Bone marrow (tissue), 2 donors: ENCODE measurements around the gene HNF4A.
"Not testable (repeated sequence)": the region's sequence is repeated elsewhere in the genome, so short reads cannot be mapped to it uniquely, and the experiment has no call there.

Source experiments
- DNase-seq, 2 donors: peaks; one replicate each; lab custom pipeline; 2025; lab: John Stamatoyannopoulos, UW

The HNF4A gene

GRCh38 chr20:44345147-44345546, 10.4 kb upstream of the HNF4A start:
- no peak for DNase-seq

- not testable (repeated sequence) for DNase-seq
Measured at GRCh38 chr20:44345941-44346340, 9.6 kb upstream of the HNF4A start.

- DNase-seq: no peak
Measured at GRCh38 chr20:44348168-44348659, 7.3 kb upstream of the HNF4A start.

- DNase-seq: no peak
Measured at GRCh38 chr20:44349349-44349748, 6.2 kb upstream of the HNF4A start.

- DNase-seq: no peak
Measured at GRCh38 chr20:44350567-44350966, 4.9 kb upstream of the HNF4A start.

GRCh38 chr20:44354979-44355497, 461 bp upstream of the HNF4A start:
- no peak for DNase-seq

GRCh38 chr20:44356353-44356723, 839 bp downstream of the HNF4A start:
- no peak for DNase-seq

- no peak for DNase-seq
Measured at GRCh38 chr20:44357020-44357419, 1.5 kb downstream of the HNF4A start.

GRCh38 chr20:44357555-44358125, 2.1 kb downstream of the HNF4A start:
- no peak for DNase-seq

GRCh38 chr20:44358776-44359175, 3.3 kb downstream of the HNF4A start:
- no peak for DNase-seq

GRCh38 chr20:44360221-44360620, 4.7 kb downstream of the HNF4A start:
- no peak for DNase-seq

GRCh38 chr20:44361021-44361420, 5.5 kb downstream of the HNF4A start:
- DNase-seq: no peak

- DNase-seq: no peak
Measured at GRCh38 chr20:44362466-44362940, 7.0 kb downstream of the HNF4A start.

GRCh38 chr20:44364068-44364467, 8.6 kb downstream of the HNF4A start:
- DNase-seq: no peak

- DNase-seq: no peak
Measured at GRCh38 chr20:44364780-44365179, 9.3 kb downstream of the HNF4A start.

- DNase-seq: no peak
Measured at GRCh38 chr20:44367746-44368145, 12.2 kb downstream of the HNF4A start.

- no peak for DNase-seq
Measured at GRCh38 chr20:44370639-44371218, 15.2 kb downstream of the HNF4A start.

- no peak for DNase-seq
Measured at GRCh38 chr20:44382641-44383040, 27.1 kb downstream of the HNF4A start.

- DNase-seq: peak; percentile 45 to 68
Measured at GRCh38 chr20:44384423-44385027, 29.0 kb downstream of the HNF4A start.

GRCh38 chr20:44388466-44389023, 33.0 kb downstream of the HNF4A start:
- DNase-seq: no peak

- DNase-seq: no peak
Measured at GRCh38 chr20:44389871-44390270, 34.4 kb downstream of the HNF4A start.

GRCh38 chr20:44390280-44390679, 34.8 kb downstream of the HNF4A start:
- no peak for DNase-seq
